NCI-H1092 treated with DMSO at 0.1 percent for 48 hours (cell line): ENCODE measurements around the gene TBCK.

Experiments
- DNase-seq: peaks from one replicate; lab custom pipeline; 2025; lab: John Stamatoyannopoulos, UW

Gene TBCK

DNA sequence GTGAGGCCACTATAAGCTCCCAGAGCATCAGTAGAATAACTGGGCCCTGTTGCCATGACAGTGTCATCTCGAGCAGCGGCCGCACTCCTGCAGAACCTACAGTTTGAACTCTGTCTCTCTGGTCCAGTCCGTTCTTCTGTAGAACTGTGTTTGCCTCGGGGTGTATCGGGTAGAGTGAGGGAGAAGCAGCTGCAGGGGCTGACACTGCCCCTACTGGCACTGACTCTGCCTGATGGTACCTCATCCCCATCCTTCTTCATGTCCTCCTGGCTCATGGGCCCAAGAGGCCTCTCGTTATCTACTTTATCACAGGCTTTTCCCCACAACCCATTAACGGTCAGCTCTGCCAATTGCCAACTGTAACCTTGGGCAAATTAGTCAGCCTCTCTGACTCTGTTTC lies 324.3 kb downstream of the TBCK start:
- no peak for DNase-seq
